LNCaP clone FGC (cell line): ENCODE results near the gene ATP6V1G3.
"Not testable (repeated sequence)": the region's sequence is repeated elsewhere in the genome, so short reads cannot be mapped to it uniquely, and the experiment has no call there.

ENCODE experiments used
- DNase-seq: peaks from one replicate; pipeline ENCODE4 v3.0.0-alpha.2; 2011; ENCODE audit warnings: low read depth
- H3K4me3 ChIP-seq: 2 replicates; pipeline ENCODE4 v1.5.1; 2011; ENCODE audit warnings: mild to moderate bottlenecking, low read depth, low read length, control low read depth
- CTCF ChIP-seq: IDR thresholded peaks from 2 replicates; pipeline ENCODE4 v1.5.1; 2012; ENCODE audit warnings: mild to moderate bottlenecking; ENCODE audit not compliant: control insufficient read depth, insufficient read depth; ENCODE audit errors: extremely low read depth

Gene ATP6V1G3

GRCh38 chr1:198534548-198535418, 5.7 kb downstream of the ATP6V1G3 start:
- TF ChIP-seq CTCF: no peak
- no peak overlapping the region for H3K4me3 ChIP-seq
- no peak for DNase-seq

GRCh38 chr1:198531891-198532290, 8.6 kb downstream of the ATP6V1G3 start:
- no peak overlapping the region for H3K4me3 ChIP-seq
- TF ChIP-seq CTCF: no peak
- no peak for DNase-seq

- DNase-seq: no peak
- TF ChIP-seq CTCF: no peak
- no peak overlapping the region for H3K4me3 ChIP-seq
Measured at GRCh38 chr1:198530953-198531352, 9.5 kb downstream of the ATP6V1G3 start.

- DNase-seq: no peak
- no peak overlapping the region for H3K4me3 ChIP-seq
- no peak for TF ChIP-seq CTCF
Measured at GRCh38 chr1:198529414-198529813, 11.1 kb downstream of the ATP6V1G3 start.

- TF ChIP-seq CTCF: no peak
- H3K4me3 ChIP-seq: no peak overlapping the region
- DNase-seq: no peak
Measured at GRCh38 chr1:198528364-198528763, 12.1 kb downstream of the ATP6V1G3 start.

GRCh38 chr1:198524556-198524955, 15.9 kb downstream of the ATP6V1G3 start:
- H3K4me3 ChIP-seq: no peak overlapping the region
- TF ChIP-seq CTCF: no peak
- DNase-seq: no peak

GRCh38 chr1:198524127-198524526, 16.4 kb downstream of the ATP6V1G3 start:
- H3K4me3 ChIP-seq, DNase-seq: not testable (repeated sequence)
